Large intestine (tissue), 3 donors: ENCODE measurements around the gene CTNNA2. TPM values are rescaled to one million over a fixed set of nuclear protein-coding genes. Genes with fewer than 3 reads are reported as not detected.

Experiments used
- DNase-seq, 2 donors: peaks; one replicate each; pipeline versions ENCODE4 v3.0.0 to v3.0.0-alpha.2; 2013
- H3K27ac ChIP-seq: one replicate; pipeline ENCODE4 v1.5.1; 2013; ENCODE audit warnings: low read length
- H3K27me3 ChIP-seq: 2 replicates; pipeline ENCODE4 v1.6.1; 2013; ENCODE audit warnings: low read length; ENCODE audit not compliant: control insufficient read depth, insufficient read depth
- H3K36me3 ChIP-seq: 2 replicates; pipeline ENCODE4 v1.6.1; 2013; ENCODE audit warnings: low read length; ENCODE audit not compliant: control insufficient read depth, insufficient read depth
- H3K4me1 ChIP-seq: one replicate; pipeline ENCODE4 v1.6.1; 2013; ENCODE audit warnings: low read length; ENCODE audit not compliant: control insufficient read depth, insufficient read depth
- H3K4me3 ChIP-seq: one replicate; pipeline ENCODE4 v1.5.1; 2013; ENCODE audit warnings: low read length
- H3K9me3 ChIP-seq: one replicate; pipeline ENCODE4 v1.6.1; 2013; ENCODE audit warnings: mild to moderate bottlenecking, low read depth, low read length, moderate library complexity; ENCODE audit not compliant: control insufficient read depth
- WGBS: methylation state at CpG from one replicate; pipeline ENCODE4 v1.1.5; 2013; ENCODE audit warnings: low lambda C conversion rate; ENCODE audit not compliant: insufficient coverage; 5-methylcytosine and 5-hydroxymethylcytosine counted together
- polyA plus RNA-seq: library from polyadenylated mRNA; unstranded; fragments of 120-200 nt; gene quantifications from one replicate; pipeline ENCODE4 v1.2.1, GENCODE V29; 2013

CTNNA2 gene
- polyA plus RNA-seq, 1 donor, result 7.5 TPM

DNA sequence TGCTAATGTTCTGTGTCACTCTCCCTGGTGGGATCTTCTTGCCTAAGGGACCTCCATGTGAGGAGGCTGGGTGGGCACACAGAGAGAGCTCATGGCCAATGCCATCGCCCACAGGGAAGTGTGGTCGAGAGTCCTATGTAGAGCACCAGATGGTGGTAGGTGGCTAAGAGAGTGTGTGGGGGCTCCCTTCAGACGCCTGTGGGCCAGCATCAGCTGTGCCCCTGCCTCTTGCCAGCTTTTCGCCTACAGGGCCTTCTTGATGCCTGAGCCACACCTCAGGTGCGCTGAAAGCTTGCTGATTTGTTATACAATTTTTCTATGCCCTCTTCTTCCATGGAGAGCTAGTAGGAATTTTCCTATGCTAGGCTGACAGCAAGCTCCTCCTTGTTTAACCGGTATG lies 753.4 kb downstream of the CTNNA2 start:
- H3K4me1 ChIP-seq, result no peaks in the 10 kb centered on the region
- no peak overlapping the region for H3K4me3 ChIP-seq
- H3K36me3 ChIP-seq, result no peaks in the 10 kb centered on the region
- H3K27ac ChIP-seq, result no peak overlapping the region
- H3K9me3 ChIP-seq, result no peaks in the 10 kb centered on the region
- no peak for DNase-seq
- no peaks in the 10 kb centered on the region for H3K27me3 ChIP-seq
- WGBS, result 100% methylated on average over 1 of the region's 6 CpGs

- Histone ChIP-seq H3K9me3 (no peaks in the 10 kb centered on the region), H3K27ac (no peak overlapping the region), H3K4me1 (no peaks in the 10 kb centered on the region), H3K27me3 (no peaks in the 10 kb centered on the region), H3K4me3 (no peak overlapping the region), H3K36me3 (no peaks in the 10 kb centered on the region)
- no CpG with 5 or more reads among the region's 5 CpGs for WGBS
- no peak for DNase-seq
Measured at GRCh38 chr2:80269806-80270205, 757.0 kb downstream of the CTNNA2 start.

GRCh38 chr2:80280598-80280997 lies 767.7 kb downstream of the CTNNA2 start:
- H3K27ac ChIP-seq, result no peak overlapping the region
- WGBS, result 90% methylated on average over 2 of the region's 2 CpGs
- no peaks in the 10 kb centered on the region for H3K9me3 ChIP-seq
- H3K36me3 ChIP-seq, result no peaks in the 10 kb centered on the region
- no peaks in the 10 kb centered on the region for H3K4me1 ChIP-seq
- no peak overlapping the region for H3K4me3 ChIP-seq
- no peak for DNase-seq
- no peaks in the 10 kb centered on the region for H3K27me3 ChIP-seq

DNA sequence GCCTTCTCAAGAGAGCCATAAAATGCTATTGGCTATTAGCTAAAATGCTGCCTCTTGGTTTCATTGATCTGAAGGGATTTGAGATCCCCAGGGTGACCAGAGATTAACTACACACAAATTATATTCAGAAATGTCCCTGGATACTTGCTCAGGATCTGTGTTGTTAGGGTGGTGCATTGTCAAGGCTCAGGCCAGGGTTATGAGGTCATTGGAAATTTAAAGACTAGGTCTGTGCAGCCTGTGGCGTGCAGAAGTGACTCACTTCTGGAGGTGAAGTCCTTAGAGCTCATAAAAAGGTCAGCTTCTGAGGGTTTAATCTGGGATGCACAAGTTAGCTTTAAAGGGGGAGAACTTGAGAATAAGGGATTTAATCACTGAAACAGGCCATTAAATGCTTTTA lies 768.2 kb downstream of the CTNNA2 start:
- Histone ChIP-seq H3K27ac (no peak overlapping the region), H3K36me3 (no peaks in the 10 kb centered on the region), H3K9me3 (no peaks in the 10 kb centered on the region), H3K4me3 (no peak overlapping the region), H3K4me1 (no peaks in the 10 kb centered on the region), H3K27me3 (no peaks in the 10 kb centered on the region)
- no CpG with 5 or more reads among the region's 1 CpG for WGBS
- DNase-seq, result no peak

DNA sequence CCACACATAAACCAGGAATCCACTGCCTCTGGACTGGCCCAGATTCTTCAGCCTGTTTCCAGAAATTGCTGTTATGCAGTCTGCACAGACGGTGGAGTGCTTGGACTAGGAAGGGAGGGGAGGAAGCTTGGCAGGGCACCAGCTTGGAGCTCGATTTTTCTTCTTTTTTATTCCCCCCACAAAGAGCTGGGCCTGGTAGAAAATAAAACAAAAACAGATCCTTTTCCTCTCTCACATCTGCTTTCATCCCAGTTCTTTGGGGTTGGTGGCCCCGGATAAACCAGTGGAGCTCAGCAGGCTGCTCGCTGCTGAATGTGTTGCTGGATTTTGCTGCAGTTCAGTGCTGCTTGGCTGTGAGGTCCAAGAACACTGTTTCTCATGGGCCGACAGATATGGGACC lies 775.7 kb downstream of the CTNNA2 start:
- DNase-seq, result peak in 1 of 2 donors; percentile 15
- WGBS, result no CpG with 5 or more reads among the region's 5 CpGs
- Histone ChIP-seq H3K36me3 (no peaks in the 10 kb centered on the region), H3K4me3 (no peak overlapping the region), H3K9me3 (no peaks in the 10 kb centered on the region), H3K4me1 (no peaks in the 10 kb centered on the region), H3K27ac (no peak overlapping the region), H3K27me3 (no peaks in the 10 kb centered on the region)

DNA sequence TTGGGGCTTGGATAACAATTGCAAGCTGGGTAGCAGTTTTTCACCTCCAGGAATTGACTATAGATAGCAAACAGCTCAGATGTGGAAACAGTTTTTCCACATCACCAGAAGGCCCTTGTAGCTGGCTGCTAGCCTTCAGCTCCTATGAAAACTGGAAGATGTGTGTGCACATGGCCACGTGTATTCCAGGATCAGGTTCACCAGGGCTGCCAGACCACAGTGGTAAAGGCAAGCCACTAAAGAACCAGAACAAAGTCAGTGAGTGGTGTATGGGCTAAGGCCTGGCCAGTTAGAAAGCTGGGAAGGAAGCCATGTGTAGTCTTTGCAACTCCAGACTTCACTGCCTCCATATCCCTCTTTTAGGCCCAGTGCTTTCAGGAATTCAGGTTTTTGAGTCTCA lies 778.8 kb downstream of the CTNNA2 start:
- Histone ChIP-seq H3K4me3 (no peak overlapping the region), H3K27me3 (no peaks in the 10 kb centered on the region), H3K36me3 (no peaks in the 10 kb centered on the region), H3K27ac (no peak overlapping the region), H3K4me1 (no peaks in the 10 kb centered on the region), H3K9me3 (no peaks in the 10 kb centered on the region)
- DNase-seq, result no peak
- WGBS, result no CpG with 5 or more reads among the region's 1 CpG

DNA sequence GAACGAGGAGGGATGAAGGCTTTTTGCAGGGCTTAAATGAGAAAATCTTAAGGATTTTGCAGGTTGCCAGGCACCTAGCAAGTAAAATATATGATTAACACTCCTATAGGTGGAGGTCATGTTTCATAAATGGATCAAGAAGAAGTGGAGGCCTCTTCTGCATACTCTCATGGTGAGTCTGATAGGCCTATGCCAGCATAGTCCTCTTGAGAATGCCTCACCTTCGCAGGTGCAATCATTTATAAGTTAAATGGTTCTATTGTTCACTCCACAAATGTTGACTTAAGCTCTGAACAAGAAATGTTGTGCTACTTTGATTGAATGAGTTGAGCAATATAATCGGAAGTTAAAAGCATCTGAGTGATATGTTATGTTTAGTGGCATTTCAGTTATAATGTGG lies 779.6 kb downstream of the CTNNA2 start:
- Histone ChIP-seq H3K36me3 (no peaks in the 10 kb centered on the region), H3K4me1 (no peaks in the 10 kb centered on the region), H3K27me3 (no peaks in the 10 kb centered on the region), H3K4me3 (no peak overlapping the region), H3K9me3 (no peaks in the 10 kb centered on the region), H3K27ac (no peak overlapping the region)
- 86% methylated on average over 1 of the region's 3 CpGs for WGBS
- peak in 1 of 2 donors; percentile 16 for DNase-seq

- H3K4me1 ChIP-seq, result no peaks in the 10 kb centered on the region
- no peak overlapping the region for H3K27ac ChIP-seq
- DNase-seq, result no peak
- no peaks in the 10 kb centered on the region for H3K36me3 ChIP-seq
- no peak overlapping the region for H3K4me3 ChIP-seq
- no peaks in the 10 kb centered on the region for H3K9me3 ChIP-seq
- H3K27me3 ChIP-seq, result no peaks in the 10 kb centered on the region
Measured at GRCh38 chr2:80293039-80293438, 780.2 kb downstream of the CTNNA2 start.

DNA sequence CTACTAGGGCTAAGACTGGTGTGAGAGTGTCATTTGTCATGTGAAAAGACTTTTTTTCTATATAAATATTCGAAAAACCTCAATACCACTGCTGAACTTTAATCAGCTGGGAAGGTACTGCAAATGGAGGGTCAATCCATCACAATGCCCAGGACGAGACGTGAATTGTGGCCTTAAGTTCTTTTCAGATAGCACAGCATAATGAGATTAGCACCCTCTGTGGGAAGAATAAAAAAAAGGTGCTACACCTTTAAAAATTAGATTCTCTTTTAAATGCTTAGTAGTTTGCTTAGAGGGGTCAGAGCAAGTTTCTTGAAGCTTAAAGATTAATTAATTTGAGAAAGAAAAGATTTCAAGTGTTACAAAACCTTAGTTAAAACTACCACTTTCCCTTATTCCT lies 786.1 kb downstream of the CTNNA2 start:
- Histone ChIP-seq H3K4me1 (peaks cover 5% of the 10 kb centered on the region), H3K36me3 (no peaks in the 10 kb centered on the region), H3K4me3 (no peak overlapping the region), H3K9me3 (no peaks in the 10 kb centered on the region), H3K27me3 (peaks cover 46% of the 10 kb centered on the region), H3K27ac (no peak overlapping the region)
- WGBS, result 20% methylated on average over 1 of the region's 3 CpGs
- no peak for DNase-seq

- WGBS, result 90% methylated on average over 2 of the region's 5 CpGs
- H3K27me3 ChIP-seq, result peaks cover 52% of the 10 kb centered on the region
- H3K27ac ChIP-seq, result no peak overlapping the region
Measured at GRCh38 chr2:80299661-80300060, 786.8 kb downstream of the CTNNA2 start.

GRCh38 chr2:80300346-80300745 lies 787.5 kb downstream of the CTNNA2 start:
- H3K27ac ChIP-seq, result no peak overlapping the region
- no peak overlapping the region for H3K4me3 ChIP-seq
- WGBS, result 71% methylated on average over 1 of the region's 1 CpG
- H3K36me3 ChIP-seq, result no peaks in the 10 kb centered on the region
- no peak for DNase-seq
- H3K4me1 ChIP-seq, result peaks cover 5% of the 10 kb centered on the region
- H3K27me3 ChIP-seq, result peaks cover 59% of the 10 kb centered on the region
- H3K9me3 ChIP-seq, result no peaks in the 10 kb centered on the region

More at GRCh38 chr2:80299661-80300060, 786.8 kb downstream of the CTNNA2 start:
- H3K4me1 ChIP-seq, result peaks cover 5% of the 10 kb centered on the region
- no peak overlapping the region for H3K4me3 ChIP-seq
- no peak for DNase-seq
- no peaks in the 10 kb centered on the region for H3K36me3 ChIP-seq
- no peaks in the 10 kb centered on the region for H3K9me3 ChIP-seq
